Activated T-helper 1 cell treated with anti-CD3 and anti-CD28 coated beads, Interleukin-12 subunit alpha, Interleukin-12 subunit beta, Interleukin-2, Interleukin-4 antibody, amounts not matched to agents 30 ng/mL and 10 ng/mL and 1 ng/mL, durations not matched to agents 14 hours and 24 hours and 36 hours (primary cell): Measurements from ENCODE around the gene DLGAP3. TPM values are rescaled to one million over a fixed set of nuclear protein-coding genes. Genes with fewer than 3 reads are reported as not detected.
A peak's percentile ranks its signal among the peaks of the same experiment; 100 is the strongest.

Experiments
- DNase-seq: peaks from one replicate; pipeline ENCODE4 v3.0.0; 2021; ENCODE audit warnings: low spot score
- H3K27ac Mint-ChIP-seq: one replicate; pipeline ENCODE4 v1.8.0; 2021; ENCODE audit warnings: mild to moderate bottlenecking, mixed read lengths
- H3K27me3 Mint-ChIP-seq: one replicate; pipeline ENCODE4 v1.8.0; 2022; ENCODE audit warnings: mild to moderate bottlenecking, moderate library complexity, mixed read lengths; ENCODE audit not compliant: insufficient read depth
- H3K36me3 Mint-ChIP-seq: one replicate; pipeline ENCODE4 v1.8.0; 2021; ENCODE audit warnings: low read depth, mixed read lengths
- H3K4me1 Mint-ChIP-seq: one replicate; pipeline ENCODE4 v1.8.0; 2021; ENCODE audit warnings: low read depth, mixed read lengths
- H3K4me3 Mint-ChIP-seq: one replicate; pipeline ENCODE4 v1.8.0; 2021; ENCODE audit warnings: mild to moderate bottlenecking, moderate library complexity, mixed read lengths
- H3K9me3 Mint-ChIP-seq: one replicate; pipeline ENCODE4 v1.8.0; 2021; ENCODE audit warnings: mixed read lengths
- intact Hi-C: fragments of 100-400 bp; cut with micrococcal nuclease; formaldehyde crosslinking; loops from one replicate; pipeline ENCODE4 v1.15.1; 2024
- total RNA-seq: library from RNA; stranded (reverse); gene quantifications from 2 replicates; pipeline ENCODE4 v1.2.3, GENCODE V29; 2022

DLGAP3 gene
- total RNA-seq, 1 donor from 2014 or later, result 0.65 TPM

DNA sequence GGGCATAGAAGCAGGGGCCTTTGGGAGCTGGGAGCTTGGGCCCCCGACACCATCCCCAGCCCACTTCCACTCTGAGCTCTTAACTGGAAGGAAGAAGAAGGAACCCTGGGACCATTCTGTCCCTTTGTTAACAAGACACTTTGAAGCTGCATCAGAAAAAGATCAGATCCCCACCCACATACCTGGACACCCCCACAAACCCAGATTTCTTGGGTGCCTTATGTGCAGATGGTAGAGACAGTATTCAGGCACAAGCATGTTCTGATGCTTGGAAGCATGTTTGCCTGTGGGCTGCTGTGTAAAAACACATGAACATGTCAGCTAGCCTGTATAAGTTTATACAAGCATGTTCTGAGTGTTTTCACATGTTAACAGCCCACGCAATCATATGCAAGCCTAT, 3.7 kb downstream of the DLGAP3 start:
- H3K27ac Mint-ChIP-seq, result no peak overlapping the region
- peaks cover 1% of the 10 kb centered on the region for H3K36me3 Mint-ChIP-seq
- no peak for DNase-seq
- H3K4me1 Mint-ChIP-seq, result peaks cover 7% of the 10 kb centered on the region
- intact Hi-C loops, result no loop called here
- peaks cover 61% of the 10 kb centered on the region for H3K27me3 Mint-ChIP-seq
- no peaks in the 10 kb centered on the region for H3K9me3 Mint-ChIP-seq
- H3K4me3 Mint-ChIP-seq, result no peak overlapping the region

- DNase-seq, result peak; percentile 17
- Mint-ChIP-seq H3K4me3 (no peak overlapping the region), H3K4me1 (peaks cover 7% of the 10 kb centered on the region), H3K36me3 (peaks cover 1% of the 10 kb centered on the region), H3K27me3 (peaks cover 59% of the 10 kb centered on the region), H3K27ac (no peak overlapping the region), H3K9me3 (no peaks in the 10 kb centered on the region)
- intact Hi-C loops, result no loop called here
These were observed 4.5 kb downstream of the DLGAP3 start for GRCh38 chr1:34924759-34925555.

GRCh38 chr1:34923490-34923889, 6.0 kb downstream of the DLGAP3 start:
- Mint-ChIP-seq H3K27me3 (peaks cover 54% of the 10 kb centered on the region), H3K36me3 (no peaks in the 10 kb centered on the region), H3K9me3 (no peaks in the 10 kb centered on the region), H3K4me3 (no peak overlapping the region), H3K4me1 (peaks cover 1% of the 10 kb centered on the region), H3K27ac (no peak overlapping the region)
- DNase-seq, result no peak
- intact Hi-C loops, result no loop called here

DNA sequence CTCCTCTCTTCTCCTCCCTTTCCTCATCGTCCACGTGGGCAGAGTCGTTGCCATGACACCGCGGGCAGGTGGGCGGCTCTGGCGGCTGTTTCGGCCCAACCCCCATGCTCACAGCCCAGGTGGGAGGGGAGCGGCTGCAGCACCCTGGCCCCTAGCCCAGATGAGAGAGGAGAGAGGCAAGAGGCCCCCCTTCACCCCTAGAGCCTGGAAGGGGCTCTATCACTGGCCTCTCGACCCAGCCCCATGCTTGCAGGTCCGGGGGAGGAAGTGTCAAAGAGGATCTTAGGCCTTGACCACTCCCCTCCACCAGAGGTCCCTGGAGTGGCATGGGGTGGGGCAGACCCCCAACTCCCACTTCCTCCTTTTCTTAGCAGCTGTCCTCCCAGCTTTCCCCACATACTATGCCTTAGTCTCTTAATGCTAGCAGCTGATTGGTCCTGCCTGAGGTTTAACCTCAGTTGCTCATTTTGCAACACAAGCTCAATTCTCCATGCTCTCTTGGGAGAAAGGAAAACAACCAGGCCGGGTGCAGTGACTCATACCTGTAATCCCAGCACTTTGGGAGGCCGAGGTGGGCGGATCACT, 10.4 kb downstream of the DLGAP3 start:
- H3K27ac Mint-ChIP-seq, result no peak overlapping the region
- H3K9me3 Mint-ChIP-seq, result no peaks in the 10 kb centered on the region
- no peaks in the 10 kb centered on the region for H3K4me1 Mint-ChIP-seq
- no peak overlapping the region for H3K4me3 Mint-ChIP-seq
- peaks cover 23% of the 10 kb centered on the region for H3K27me3 Mint-ChIP-seq
- intact Hi-C loops, result no loop called here
- H3K36me3 Mint-ChIP-seq, result no peaks in the 10 kb centered on the region
- no peak for DNase-seq

DNA sequence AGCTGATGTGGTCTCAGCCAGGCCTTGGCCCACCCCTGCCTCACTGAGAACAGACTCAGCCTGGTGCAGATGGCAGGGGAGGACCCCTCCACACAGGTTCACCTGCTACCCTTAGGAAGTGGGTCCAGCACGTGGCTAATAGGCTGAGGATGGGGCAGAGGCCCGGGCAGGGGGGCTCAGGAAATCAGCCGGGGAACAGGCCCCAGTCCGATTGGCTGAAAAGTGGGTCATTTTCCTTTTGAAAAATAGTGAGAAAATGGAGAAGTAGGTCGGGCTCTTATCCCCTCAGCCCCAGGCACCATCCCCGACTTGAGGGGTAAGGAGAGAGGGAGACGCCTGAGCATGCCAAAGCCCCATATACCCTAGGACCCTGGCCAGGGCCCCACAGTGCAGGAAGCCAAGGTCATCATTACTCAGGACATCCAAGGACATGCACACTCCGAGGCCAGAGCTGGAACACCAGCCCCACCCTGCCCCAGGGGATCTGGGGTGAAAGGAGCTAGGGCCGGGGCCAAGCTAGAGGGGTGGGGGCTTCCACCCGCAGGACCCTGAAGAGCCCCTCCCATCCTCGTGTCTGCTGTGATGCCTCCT, 11.0 kb downstream of the DLGAP3 start:
- no peak overlapping the region for H3K4me3 Mint-ChIP-seq
- H3K4me1 Mint-ChIP-seq, result no peaks in the 10 kb centered on the region
- peaks cover 22% of the 10 kb centered on the region for H3K27me3 Mint-ChIP-seq
- DNase-seq, result no peak
- no peak overlapping the region for H3K27ac Mint-ChIP-seq
- no peaks in the 10 kb centered on the region for H3K9me3 Mint-ChIP-seq
- no peaks in the 10 kb centered on the region for H3K36me3 Mint-ChIP-seq
- intact Hi-C loops, result no loop called here

DNA sequence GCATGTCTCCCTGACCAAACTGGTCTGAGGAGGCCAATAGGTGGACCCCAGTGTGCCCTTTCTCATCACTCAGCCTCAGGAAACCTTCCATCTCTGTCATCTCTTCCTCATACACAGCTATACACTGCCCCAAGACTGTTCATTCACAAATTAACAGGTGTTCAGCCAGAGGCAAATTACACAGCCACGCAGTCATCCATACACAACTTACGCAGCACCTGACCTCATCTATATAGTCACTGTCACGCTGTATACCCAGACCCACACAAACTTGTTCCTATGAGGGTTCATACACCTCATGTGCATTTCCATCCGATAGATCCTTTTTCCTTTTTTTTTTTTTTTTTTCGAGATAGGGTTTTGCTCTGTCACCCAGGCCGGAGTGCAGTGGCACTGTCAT, 12.4 kb downstream of the DLGAP3 start:
- Mint-ChIP-seq H3K36me3 (no peaks in the 10 kb centered on the region), H3K27ac (no peak overlapping the region), H3K4me1 (no peaks in the 10 kb centered on the region), H3K9me3 (no peaks in the 10 kb centered on the region), H3K4me3 (no peak overlapping the region), H3K27me3 (peaks cover 14% of the 10 kb centered on the region)
- intact Hi-C loops, result no loop called here
- DNase-seq, result no peak

GRCh38 chr1:34916104-34916503, 13.3 kb downstream of the DLGAP3 start:
- intact Hi-C loops, result no loop called here
- Mint-ChIP-seq H3K4me1 (no peaks in the 10 kb centered on the region), H3K27me3 (peaks cover 8% of the 10 kb centered on the region), H3K27ac (no peak overlapping the region), H3K36me3 (no peaks in the 10 kb centered on the region), H3K4me3 (no peak overlapping the region), H3K9me3 (no peaks in the 10 kb centered on the region)
- no peak for DNase-seq

GRCh38 chr1:34915521-34915920, 13.9 kb downstream of the DLGAP3 start:
- intact Hi-C loops, result no loop called here
- peaks cover 7% of the 10 kb centered on the region for H3K27me3 Mint-ChIP-seq
- no peak for DNase-seq
- H3K36me3 Mint-ChIP-seq, result no peaks in the 10 kb centered on the region
- no peak overlapping the region for H3K4me3 Mint-ChIP-seq
- no peaks in the 10 kb centered on the region for H3K9me3 Mint-ChIP-seq
- H3K27ac Mint-ChIP-seq, result no peak overlapping the region
- H3K4me1 Mint-ChIP-seq, result no peaks in the 10 kb centered on the region

GRCh38 chr1:34914958-34915357, 14.5 kb downstream of the DLGAP3 start:
- Mint-ChIP-seq H3K9me3 (no peaks in the 10 kb centered on the region), H3K4me1 (no peaks in the 10 kb centered on the region), H3K36me3 (no peaks in the 10 kb centered on the region), H3K27me3 (peaks cover 5% of the 10 kb centered on the region), H3K4me3 (no peak overlapping the region), H3K27ac (no peak overlapping the region)
- intact Hi-C loops, result no loop called here
- no peak for DNase-seq

GRCh38 chr1:34911465-34911864, 18.0 kb downstream of the DLGAP3 start:
- Mint-ChIP-seq H3K9me3 (no peaks in the 10 kb centered on the region), H3K4me1 (no peaks in the 10 kb centered on the region), H3K4me3 (no peak overlapping the region), H3K36me3 (no peaks in the 10 kb centered on the region), H3K27me3 (peaks cover 5% of the 10 kb centered on the region), H3K27ac (no peak overlapping the region)
- intact Hi-C loops, result no loop called here
- no peak for DNase-seq

- H3K36me3 Mint-ChIP-seq, result no peaks in the 10 kb centered on the region
- no peak overlapping the region for H3K4me3 Mint-ChIP-seq
- no peaks in the 10 kb centered on the region for H3K9me3 Mint-ChIP-seq
- H3K27ac Mint-ChIP-seq, result no peak overlapping the region
- no peak for DNase-seq
- no peaks in the 10 kb centered on the region for H3K4me1 Mint-ChIP-seq
- H3K27me3 Mint-ChIP-seq, result peaks cover 5% of the 10 kb centered on the region
- intact Hi-C loops, result no loop called here
These were observed 19.0 kb downstream of the DLGAP3 start for GRCh38 chr1:34910425-34910824.

- no peak for DNase-seq
- H3K27ac Mint-ChIP-seq, result no peak overlapping the region
- H3K36me3 Mint-ChIP-seq, result no peaks in the 10 kb centered on the region
- H3K4me3 Mint-ChIP-seq, result no peak overlapping the region
- intact Hi-C loops, result no loop called here
- H3K9me3 Mint-ChIP-seq, result no peaks in the 10 kb centered on the region
- no peaks in the 10 kb centered on the region for H3K4me1 Mint-ChIP-seq
- H3K27me3 Mint-ChIP-seq, result peaks cover 2% of the 10 kb centered on the region
These were observed 21.1 kb downstream of the DLGAP3 start for GRCh38 chr1:34908369-34908768.

GRCh38 chr1:34907487-34908090, 21.9 kb downstream of the DLGAP3 start:
- H3K27ac Mint-ChIP-seq, result no peak overlapping the region
- intact Hi-C loops, result no loop called here
- H3K4me3 Mint-ChIP-seq, result no peak overlapping the region
- no peaks in the 10 kb centered on the region for H3K4me1 Mint-ChIP-seq
- no peaks in the 10 kb centered on the region for H3K9me3 Mint-ChIP-seq
- DNase-seq, result no peak
- H3K36me3 Mint-ChIP-seq, result no peaks in the 10 kb centered on the region
- no peaks in the 10 kb centered on the region for H3K27me3 Mint-ChIP-seq
